A673 (cell line): ENCODE data around the gene FBXL7.

ENCODE experiments used
- CTCF ChIP-seq: fragments of 300-800, 200-600 bp; sonication (generic); conservative IDR thresholded peaks from 2 replicates; pipeline ENCODE4 v1.5.1; 2017; ENCODE audit warnings: low read depth, mild to moderate bottlenecking, antibody characterized with exemption, low read length, moderate library complexity, mixed read lengths
- EZH2 ChIP-seq: fragments of 200-600 bp; sonication (generic); IDR thresholded peaks from 2 replicates; pipeline ENCODE4 v1.6.1; 2017; ENCODE audit warnings: borderline replicate concordance, low read depth, mild to moderate bottlenecking, mixed read lengths, antibody characterized with exemption, low read length; ENCODE audit not compliant: poor library complexity, severe bottlenecking

- TF ChIP-seq EZH2, result no peak
- TF ChIP-seq CTCF, result no peak
Measured at GRCh38 chr5:15936505-15937245, 436.7 kb downstream of the FBXL7 start.
